HG03159 (cell line): ENCODE data around the gene ACAT2.
"Not testable (repeated sequence)": the region's sequence is repeated elsewhere in the genome, so short reads cannot be mapped to it uniquely, and the experiment has no call there.

Experiments
- ATAC-seq: cut with Tn5 transposase; IDR thresholded peaks from one replicate; pipeline ENCODE4 v1.9.1; 2021; ENCODE audit warnings: mild to moderate bottlenecking, moderate library complexity; ENCODE audit not compliant: unreplicated experiment

The ACAT2 gene

GRCh38 chr6:159761873-159762680, at the start of gene ACAT2:
TSS of gene ACAT2 (plus strand) at chr6:159762045. CDS start at chr6:159762088, 43 bp downstream.
- peak; percentile 98 for ATAC-seq

- not testable (repeated sequence) for ATAC-seq
Measured at GRCh38 chr6:159712389-159712788, 49.5 kb upstream of the ACAT2 start.

DNA sequence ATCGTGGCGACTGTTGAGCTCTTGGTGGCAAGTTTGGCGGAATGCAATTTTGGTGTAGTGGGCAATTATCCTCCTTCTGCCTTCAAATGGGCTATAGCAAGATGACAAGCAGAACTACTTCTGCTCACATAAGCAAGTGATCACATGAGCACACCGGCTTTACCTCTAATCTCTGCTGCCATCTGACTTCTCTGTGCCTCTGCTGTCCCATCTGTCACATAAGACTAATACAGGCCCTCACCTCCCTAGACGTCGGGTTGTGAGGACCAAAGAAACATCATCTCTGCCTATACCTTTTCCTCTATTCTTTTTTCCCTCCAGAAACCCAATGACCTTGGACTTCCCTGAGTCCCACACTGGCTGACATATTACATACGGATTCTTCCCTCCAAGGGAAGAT, 47.9 kb upstream of the ACAT2 start:
- ATAC-seq, result no peak

GRCh38 chr6:159714404-159714803, 47.4 kb upstream of the ACAT2 start:
- no peak for ATAC-seq

- no peak for ATAC-seq
Measured at GRCh38 chr6:159715166-159715565, 46.7 kb upstream of the ACAT2 start.

DNA sequence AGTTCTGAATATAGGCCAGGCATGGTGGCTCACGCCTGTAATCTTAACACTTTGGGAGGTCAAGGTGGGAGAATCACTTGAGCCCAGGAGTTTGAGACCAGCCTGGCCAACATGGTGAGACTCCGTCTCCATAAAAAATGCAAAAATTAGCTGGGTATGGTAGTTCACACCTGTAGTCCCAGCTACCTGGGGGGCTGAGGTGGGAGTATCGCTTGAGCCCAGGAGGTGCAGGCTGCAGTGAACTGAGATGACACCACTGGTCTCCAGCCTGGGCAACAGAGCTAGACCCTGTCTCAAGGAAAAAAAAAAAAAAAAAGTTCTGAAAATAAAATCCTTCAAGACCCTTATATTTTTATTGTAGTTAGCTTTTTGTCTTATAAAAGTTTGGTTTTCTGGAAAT, 46.2 kb upstream of the ACAT2 start:
- ATAC-seq, result no peak

GRCh38 chr6:159716247-159717096, 45.4 kb upstream of the ACAT2 start:
- no peak for ATAC-seq

GRCh38 chr6:159718634-159719033, 43.2 kb upstream of the ACAT2 start:
- ATAC-seq, result no peak

DNA sequence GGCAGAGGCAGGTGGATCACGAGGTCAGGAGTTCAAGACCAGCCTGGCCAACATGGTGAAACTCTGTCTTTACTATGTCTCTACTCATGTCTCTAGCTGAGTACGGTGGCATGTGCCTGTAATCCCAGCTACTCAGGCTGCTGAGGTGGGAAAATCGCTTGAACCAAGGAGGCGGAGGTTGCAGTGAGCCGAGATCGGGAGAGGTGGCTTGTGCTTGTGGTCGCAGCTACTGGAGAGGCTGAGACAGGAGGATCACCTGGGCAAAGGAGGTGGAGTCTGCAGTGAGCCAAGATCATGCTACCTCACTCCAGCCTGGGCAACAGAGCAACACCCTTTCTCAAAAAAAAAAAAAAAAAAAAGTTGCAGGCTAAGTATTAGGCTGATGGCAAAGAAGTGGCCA, 42.6 kb upstream of the ACAT2 start:
- ATAC-seq, result no peak

DNA sequence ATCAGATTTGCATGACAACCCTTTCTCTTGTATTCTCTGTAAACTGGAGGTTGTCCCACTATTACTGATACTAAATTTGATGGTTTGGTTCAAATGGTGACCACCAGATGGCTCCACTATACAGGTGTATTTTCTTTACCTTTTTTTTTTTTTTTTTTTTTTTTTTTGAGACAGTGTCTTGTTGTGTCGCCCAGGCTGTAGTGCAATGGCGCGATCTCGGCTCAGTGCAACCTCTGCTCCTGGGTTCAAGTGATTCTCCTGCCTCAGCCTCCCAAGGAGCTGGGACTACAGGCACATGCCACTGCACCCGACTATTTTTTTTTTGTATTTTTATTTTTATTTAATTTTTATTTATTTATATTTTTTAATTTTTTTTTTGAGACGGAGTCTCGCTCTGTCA, 41.1 kb upstream of the ACAT2 start:
- no peak for ATAC-seq

GRCh38 chr6:159721981-159722380, 39.9 kb upstream of the ACAT2 start:
- not testable (repeated sequence) for ATAC-seq

DNA sequence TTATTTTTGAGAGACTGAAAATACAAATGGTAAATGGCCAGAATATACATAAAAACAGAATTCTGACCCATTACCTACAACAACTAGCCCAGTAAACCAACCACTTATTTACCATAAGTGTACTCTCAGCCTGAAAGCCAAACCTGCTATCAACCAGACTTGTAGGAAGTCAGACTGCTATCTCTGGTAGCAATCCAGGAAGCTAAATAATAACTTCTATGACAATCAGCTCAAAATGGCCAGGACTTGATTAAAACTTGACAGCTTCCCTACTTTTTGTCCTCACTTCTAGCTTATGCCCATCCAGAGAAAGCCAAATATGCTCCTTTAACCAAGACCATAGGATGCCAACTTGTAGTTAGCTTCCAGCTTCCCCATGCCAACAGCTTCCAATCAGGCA, 39.2 kb upstream of the ACAT2 start:
- ATAC-seq, result no peak

- no peak for ATAC-seq
Measured at GRCh38 chr6:159723259-159723658, 38.6 kb upstream of the ACAT2 start.

- no peak for ATAC-seq
Measured at GRCh38 chr6:159724778-159725177, 37.1 kb upstream of the ACAT2 start.

GRCh38 chr6:159725208-159725607, 36.6 kb upstream of the ACAT2 start:
- not testable (repeated sequence) for ATAC-seq

- ATAC-seq, result peak; percentile 27
Measured at GRCh38 chr6:159726255-159726917, 35.5 kb upstream of the ACAT2 start.

DNA sequence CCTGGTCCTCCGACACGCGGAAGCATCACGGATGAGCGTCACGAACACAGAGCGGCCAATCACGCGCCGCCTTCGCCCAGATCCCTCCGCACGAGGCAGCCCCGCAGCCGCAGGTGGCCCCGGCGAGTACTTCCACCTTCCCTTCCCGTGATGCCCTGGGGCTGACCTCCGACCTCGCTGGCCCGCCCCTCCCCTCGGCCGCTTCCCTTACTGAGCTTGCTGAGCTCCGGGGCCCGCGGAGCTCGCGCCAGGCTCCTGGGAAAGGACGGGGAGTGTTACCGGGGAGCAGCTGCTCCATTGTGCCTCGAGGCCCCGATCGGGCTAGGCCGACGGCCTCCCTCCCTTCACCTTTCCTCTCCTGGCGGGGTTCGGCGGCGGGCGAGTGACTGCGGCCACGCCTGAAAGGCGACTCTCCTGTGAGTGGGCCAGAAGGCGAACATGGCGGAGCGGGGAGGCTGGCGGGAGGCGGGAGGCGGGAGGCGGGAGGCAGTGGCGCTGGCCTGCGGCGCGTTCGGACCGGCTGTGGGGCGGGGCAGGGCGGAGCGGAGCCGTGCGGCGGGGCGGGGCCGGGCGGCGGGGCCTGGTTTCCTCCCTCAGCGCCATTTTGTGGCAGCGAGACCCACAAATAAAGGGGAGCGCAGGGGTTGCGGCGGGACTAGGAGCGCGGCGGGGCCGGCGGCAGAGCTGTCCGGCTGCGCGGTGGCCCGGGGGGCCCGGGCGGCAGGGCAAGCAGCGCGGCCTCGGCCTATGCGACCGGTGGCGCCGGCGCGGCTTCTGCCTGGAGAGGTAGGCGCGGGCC, 34.7 kb upstream of the ACAT2 start, which contains the start of gene WTAP:
Gene WTAP (plus strand): TSS at position 589 of the 799 bp plus-strand sequence. CDS start 8,760 bp downstream, outside the sequence.
- ATAC-seq, result peak; percentile 72

GRCh38 chr6:159727717-159728445, 34.0 kb upstream of the ACAT2 start:
- peak; percentile 38 for ATAC-seq

- no peak for ATAC-seq
Measured at GRCh38 chr6:159728531-159728964, 33.3 kb upstream of the ACAT2 start.
